Parathyroid adenoma (tissue), 2 donors: ENCODE data around the gene BCAP31.

ENCODE experiments used
- H2AFZ ChIP-seq: fragments of 300-600 bp; sonication (generic); one replicate; pipeline ENCODE4 v1.7.0; 2017; ENCODE audit warnings: antibody characterized with exemption, mild to moderate bottlenecking
- H3K27ac ChIP-seq: fragments of 300-600 bp; sonication (generic); one replicate; pipeline ENCODE4 v1.7.0; 2017
- H3K27me3 ChIP-seq: fragments of 300-600 bp; sonication (generic); one replicate; pipeline ENCODE4 v1.7.0; 2017; ENCODE audit warnings: low read length; ENCODE audit not compliant: control insufficient read depth, insufficient read depth
- H3K36me3 ChIP-seq: fragments of 300-600 bp; sonication (generic); one replicate; pipeline ENCODE4 v1.7.0; 2017; ENCODE audit warnings: low read length; ENCODE audit not compliant: control insufficient read depth, insufficient read depth
- H3K4me1 ChIP-seq: fragments of 300-600 bp; sonication (generic); one replicate; pipeline ENCODE4 v1.7.0; 2017; ENCODE audit warnings: control low read depth
- H3K4me2 ChIP-seq: fragments of 300-600 bp; sonication (generic); one replicate; pipeline ENCODE4 v1.7.0; 2017; ENCODE audit warnings: low read length
- H3K4me3 ChIP-seq: fragments of 300-600 bp; sonication (generic); one replicate; pipeline ENCODE4 v1.7.0; 2017; ENCODE audit warnings: low read depth, low read length
- H3K79me2 ChIP-seq: fragments of 300-600 bp; sonication (generic); one replicate; pipeline ENCODE4 v1.7.0; 2017; ENCODE audit warnings: control low read depth
- H3K9ac ChIP-seq: fragments of 300-600 bp; sonication (generic); one replicate; pipeline ENCODE4 v1.7.0; 2017; ENCODE audit warnings: mild to moderate bottlenecking
- H3K9me3 ChIP-seq: fragments of 300-600 bp; sonication (generic); one replicate; pipeline ENCODE4 v1.7.0; 2017; ENCODE audit warnings: low read length; ENCODE audit not compliant: control insufficient read depth
- CTCF ChIP-seq: fragments of 300-600 bp; sonication (generic); IDR thresholded peaks from one replicate; pipeline ENCODE4 v1.7.0; 2017; ENCODE audit warnings: antibody characterized with exemption, mild to moderate bottlenecking
- donor health status: primary hyperparathyroidism.

Gene BCAP31

GRCh38 chrX:153726286-153727122, 2.3 kb upstream of the BCAP31 start:
- Histone ChIP-seq H3K4me3 (no peak overlapping the region), H3K4me1 (peaks cover 10% of the 10 kb centered on the region), H3K4me2 (peak overlapping the region; percentile 53), H3K27ac (peak overlapping the region; percentile 74), H3K27me3 (no peaks in the 10 kb centered on the region), H3K9ac (no peak overlapping the region), H2AFZ (peak overlapping the region; percentile 58), H3K36me3 (no peaks in the 10 kb centered on the region), H3K9me3 (no peaks in the 10 kb centered on the region), H3K79me2 (no peaks in the 10 kb centered on the region)
- no peak for TF ChIP-seq CTCF

- Histone ChIP-seq H3K36me3 (no peaks in the 10 kb centered on the region), H3K4me1 (peaks cover 10% of the 10 kb centered on the region), H3K27me3 (no peaks in the 10 kb centered on the region), H3K27ac (peak overlapping the region; percentile 74), H2AFZ (no peak overlapping the region), H3K4me2 (no peak overlapping the region), H3K9me3 (no peaks in the 10 kb centered on the region), H3K9ac (no peak overlapping the region), H3K4me3 (no peak overlapping the region), H3K79me2 (peaks cover under 1% of the 10 kb centered on the region)
- no peak for TF ChIP-seq CTCF
Observed at GRCh38 chrX:153725832-153726285, 1.7 kb upstream of the BCAP31 start.

GRCh38 chrX:153725039-153725831, 1.0 kb upstream of the BCAP31 start:
- H3K4me1 ChIP-seq: peaks cover 10% of the 10 kb centered on the region
- H3K79me2 ChIP-seq: peaks cover 7% of the 10 kb centered on the region
- H2AFZ ChIP-seq: peak overlapping the region; percentile 79
- H3K9me3 ChIP-seq: no peaks in the 10 kb centered on the region
- no peak for TF ChIP-seq CTCF
- peak overlapping the region; percentile 66 for H3K4me2 ChIP-seq
- H3K9ac ChIP-seq: no peak overlapping the region
- H3K36me3 ChIP-seq: no peaks in the 10 kb centered on the region
- no peaks in the 10 kb centered on the region for H3K27me3 ChIP-seq
- peak overlapping the region; percentile 54 for H3K4me3 ChIP-seq
- H3K27ac ChIP-seq: peak overlapping the region; percentile 75

GRCh38 chrX:153723351-153724251, 586 bp downstream of the BCAP31 start:
- H3K4me3 ChIP-seq: peak overlapping the region; percentile 69
- peak; percentile 22 for TF ChIP-seq CTCF
- peaks cover 11% of the 10 kb centered on the region for H3K79me2 ChIP-seq
- H3K4me2 ChIP-seq: peak overlapping the region; percentile 82
- H3K4me1 ChIP-seq: peaks cover 10% of the 10 kb centered on the region
- H3K36me3 ChIP-seq: no peaks in the 10 kb centered on the region
- peak overlapping the region; percentile 67 for H2AFZ ChIP-seq
- H3K27ac ChIP-seq: peak overlapping the region; percentile 66
- H3K27me3 ChIP-seq: no peaks in the 10 kb centered on the region
- H3K9ac ChIP-seq: peak overlapping the region; percentile 61
- H3K9me3 ChIP-seq: no peaks in the 10 kb centered on the region
